ENCODE measurements around the gene INSYN1. TPM values are rescaled to one million over a fixed set of nuclear protein-coding genes. Genes with fewer than 3 reads are reported as not detected.

The INSYN1 gene
- total RNA-seq, 4 donors from 2014 or later = 2.7 to 11.6 (median 7.7) TPM

DNA sequence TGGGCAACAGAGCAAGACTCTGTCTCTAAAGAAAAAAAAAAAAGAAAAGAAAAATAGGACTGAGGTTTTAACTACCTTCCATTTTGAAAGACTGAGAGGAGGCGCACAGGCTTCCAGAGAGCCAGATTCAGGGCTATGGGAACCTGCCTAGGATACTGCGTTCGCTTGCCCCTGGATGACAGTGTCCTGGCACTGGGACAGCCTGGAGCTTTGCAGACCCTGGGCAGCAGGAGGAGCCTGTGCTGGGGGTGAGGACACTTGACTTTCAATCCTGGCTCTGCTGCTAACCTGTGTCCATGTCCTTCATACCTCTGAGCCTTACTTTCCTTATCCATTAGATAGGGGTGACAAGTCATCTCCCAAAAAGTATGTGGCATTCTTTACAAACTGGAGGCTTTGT lies 37.7 kb downstream of the INSYN1 start:
- no peak overlapping the region for H3K4me3 ChIP-seq
- ATAC-seq (no peak), DNase-seq (no peak)
- H3K9me3 ChIP-seq = no peaks in the 10 kb centered on the region
- peaks cover 0 to 30% of the 10 kb centered on the region in 2 donors for H3K36me3 ChIP-seq
- H3K27me3 ChIP-seq = no peaks in the 10 kb centered on the region
- peaks cover 0 to 8% of the 10 kb centered on the region in 2 donors for H3K4me1 ChIP-seq
- no peak overlapping the region for H3K27ac ChIP-seq
- in situ Hi-C loops (cut with MboI; ENCODE audit: low sequenced_read_pairs in 4 of 4) (no loop called here), intact Hi-C loops (cut with DNase I; ENCODE audit: low total_unique reads) (no loop called here)
- TF ChIP-seq POLR2A (IDR thresholded peaks at IDR 0.05) = no peak
- TF ChIP-seq, protein P1, sequence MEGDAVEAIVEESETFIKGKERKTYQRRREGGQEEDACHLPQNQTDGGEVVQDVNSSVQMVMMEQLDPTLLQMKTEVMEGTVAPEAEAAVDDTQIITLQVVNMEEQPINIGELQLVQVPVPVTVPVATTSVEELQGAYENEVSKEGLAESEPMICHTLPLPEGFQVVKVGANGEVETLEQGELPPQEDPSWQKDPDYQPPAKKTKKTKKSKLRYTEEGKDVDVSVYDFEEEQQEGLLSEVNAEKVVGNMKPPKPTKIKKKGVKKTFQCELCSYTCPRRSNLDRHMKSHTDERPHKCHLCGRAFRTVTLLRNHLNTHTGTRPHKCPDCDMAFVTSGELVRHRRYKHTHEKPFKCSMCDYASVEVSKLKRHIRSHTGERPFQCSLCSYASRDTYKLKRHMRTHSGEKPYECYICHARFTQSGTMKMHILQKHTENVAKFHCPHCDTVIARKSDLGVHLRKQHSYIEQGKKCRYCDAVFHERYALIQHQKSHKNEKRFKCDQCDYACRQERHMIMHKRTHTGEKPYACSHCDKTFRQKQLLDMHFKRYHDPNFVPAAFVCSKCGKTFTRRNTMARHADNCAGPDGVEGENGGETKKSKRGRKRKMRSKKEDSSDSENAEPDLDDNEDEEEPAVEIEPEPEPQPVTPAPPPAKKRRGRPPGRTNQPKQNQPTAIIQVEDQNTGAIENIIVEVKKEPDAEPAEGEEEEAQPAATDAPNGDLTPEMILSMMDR (IDR thresholded peaks at IDR 0.05 in 4 of 5, conservative IDR thresholded peaks at IDR 0.05 in 1 of 5) = no peak

DNA sequence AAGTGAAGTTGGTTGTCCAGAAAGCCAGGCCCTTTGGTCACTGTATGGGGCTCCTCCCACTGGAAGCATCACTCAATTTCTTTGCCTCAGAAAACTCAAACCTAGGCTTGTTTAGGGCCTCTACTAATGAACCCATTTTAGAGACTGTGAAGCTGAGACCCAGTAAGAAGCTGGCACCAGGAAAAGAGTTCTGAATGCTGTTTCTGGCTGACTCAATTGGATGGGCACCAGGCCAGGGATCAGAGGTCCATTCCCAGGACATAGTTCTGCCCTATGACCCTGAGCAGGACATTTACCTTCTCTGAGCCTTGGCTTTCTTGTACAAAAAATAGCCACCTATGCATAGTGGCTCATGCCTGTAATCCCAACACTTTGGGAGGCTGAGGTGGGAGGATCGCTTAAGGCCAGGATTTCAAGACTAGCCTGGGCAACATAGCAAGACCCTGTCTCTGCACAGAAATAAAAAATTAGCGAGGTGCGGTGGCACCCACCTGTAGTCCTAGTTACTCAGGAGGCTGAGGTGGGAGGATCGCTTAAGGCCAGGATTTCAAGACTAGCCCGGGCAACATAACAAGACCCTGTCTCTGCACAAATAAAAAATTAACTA lies 38.4 kb downstream of the INSYN1 start:
- Histone ChIP-seq H3K9me3 (no peaks in the 10 kb centered on the region), H3K4me1 (peaks cover 0 to 8% of the 10 kb centered on the region in 2 donors), H3K27ac (no peak overlapping the region), H3K27me3 (no peaks in the 10 kb centered on the region), H3K4me3 (no peak overlapping the region), H3K36me3 (peaks cover 0 to 31% of the 10 kb centered on the region in 2 donors)
- no peak for DNase-seq
- in situ Hi-C loops (cut with MboI; ENCODE audit: low sequenced_read_pairs in 4 of 4) (no loop called here), intact Hi-C loops (cut with DNase I; ENCODE audit: low total_unique reads) (no loop called here)
- ATAC-seq = no peak
- no peak for TF ChIP-seq POLR2A (IDR thresholded peaks at IDR 0.05)
- TF ChIP-seq, protein P1 (IDR thresholded peaks at IDR 0.05 in 4 of 5, conservative IDR thresholded peaks at IDR 0.05 in 1 of 5) = no peak

DNA sequence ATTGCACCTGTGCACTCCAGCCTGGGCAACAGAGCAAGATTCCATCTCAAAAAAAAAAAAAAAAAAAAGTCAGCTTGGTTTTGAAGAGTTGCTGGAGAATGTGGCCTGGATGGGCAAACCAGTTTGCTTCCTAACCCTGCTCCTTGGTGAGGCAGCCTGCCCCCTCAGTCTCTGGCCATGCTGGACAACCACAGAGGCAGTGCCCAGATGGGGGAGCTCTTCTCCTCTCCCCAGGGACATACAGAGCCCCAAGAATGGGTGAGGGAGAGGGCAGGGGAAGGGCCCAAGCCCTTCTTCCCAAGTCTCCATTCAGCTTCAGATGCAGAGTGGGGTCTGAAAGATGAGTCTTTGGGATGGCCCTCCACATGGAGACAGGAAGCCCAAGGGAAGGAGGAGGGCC lies 41.0 kb downstream of the INSYN1 start:
- ATAC-seq (no peak), DNase-seq (no peak)
- H3K36me3 ChIP-seq = peaks cover 0 to 40% of the 10 kb centered on the region in 2 donors
- in situ Hi-C loops (cut with MboI; ENCODE audit: low sequenced_read_pairs in 4 of 4) = no loop called here
- H3K27me3 ChIP-seq = no peaks in the 10 kb centered on the region
- H3K4me1 ChIP-seq = peaks cover 0 to 8% of the 10 kb centered on the region in 2 donors
- no peaks in the 10 kb centered on the region for H3K9me3 ChIP-seq
- H3K4me3 ChIP-seq = no peak overlapping the region
- intact Hi-C loops (cut with DNase I; ENCODE audit: low total_unique reads) = no loop called here
- no peak for TF ChIP-seq POLR2A (IDR thresholded peaks at IDR 0.05)
- no peak overlapping the region for H3K27ac ChIP-seq

DNA sequence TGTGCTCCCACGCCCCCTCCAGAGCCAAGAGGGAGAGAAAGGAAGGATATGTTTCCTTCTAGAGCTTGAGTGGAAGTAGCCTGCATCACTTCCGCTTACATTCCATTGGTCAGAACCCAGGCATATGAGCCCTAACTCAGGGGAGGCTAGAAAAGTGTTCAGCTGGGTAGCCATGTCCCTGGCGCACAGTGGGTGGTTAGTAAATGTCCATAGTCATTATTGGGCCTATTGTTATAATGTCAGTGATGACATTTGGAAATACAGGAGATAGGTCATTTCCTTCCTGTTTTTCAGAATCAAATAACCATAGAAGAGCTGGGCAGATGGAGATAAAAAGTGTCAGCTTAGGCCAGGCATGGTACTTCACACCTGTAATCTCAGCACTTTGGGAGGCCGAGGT lies 41.6 kb downstream of the INSYN1 start:
- in situ Hi-C loops (cut with MboI; ENCODE audit: low sequenced_read_pairs in 4 of 4) (no loop called here), intact Hi-C loops (cut with DNase I; ENCODE audit: low total_unique reads) (no loop called here)
- DNase-seq (no peak), ATAC-seq (no peak)
- H3K27me3 ChIP-seq = no peaks in the 10 kb centered on the region
- H3K4me3 ChIP-seq = no peak overlapping the region
- TF ChIP-seq, protein P1 (IDR thresholded peaks at IDR 0.05 in 4 of 5, conservative IDR thresholded peaks at IDR 0.05 in 1 of 5) = no peak
- H3K4me1 ChIP-seq = peaks cover 0 to 7% of the 10 kb centered on the region in 2 donors
- H3K27ac ChIP-seq = no peak overlapping the region
- H3K9me3 ChIP-seq = no peaks in the 10 kb centered on the region
- H3K36me3 ChIP-seq = peaks cover 0 to 43% of the 10 kb centered on the region in 2 donors

DNA sequence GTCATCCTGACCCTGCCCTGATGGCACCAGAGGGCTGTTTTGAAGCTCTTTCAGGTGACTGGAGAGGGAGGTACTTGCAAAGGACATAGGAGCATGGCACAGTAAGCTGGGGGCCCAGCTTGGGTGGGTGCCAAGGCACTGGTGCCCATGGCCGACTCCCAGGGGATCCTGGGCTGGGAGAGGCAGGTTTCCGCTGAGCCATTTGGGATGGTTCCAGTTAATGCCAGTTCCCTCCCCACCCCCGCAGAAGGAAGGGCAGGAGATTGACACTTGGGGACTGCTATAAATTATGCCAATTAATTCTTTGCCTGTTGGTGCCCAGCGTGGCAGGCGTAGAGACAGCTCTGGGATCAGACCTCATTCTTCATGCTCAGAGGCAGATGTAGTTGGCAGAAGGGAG lies 42.8 kb downstream of the INSYN1 start:
- no peak for DNase-seq
- no peak for TF ChIP-seq POLR2A (IDR thresholded peaks at IDR 0.05)
- TF ChIP-seq, protein P1 (IDR thresholded peaks at IDR 0.05 in 4 of 5, conservative IDR thresholded peaks at IDR 0.05 in 1 of 5) = no peak
- Histone ChIP-seq H3K4me3 (no peak overlapping the region), H3K36me3 (peaks cover 0 to 45% of the 10 kb centered on the region in 2 donors), H3K27ac (no peak overlapping the region), H3K4me1 (no peaks in the 10 kb centered on the region), H3K9me3 (no peaks in the 10 kb centered on the region), H3K27me3 (no peaks in the 10 kb centered on the region)
- in situ Hi-C loops (cut with MboI; ENCODE audit: low sequenced_read_pairs in 4 of 4) = no loop called here
- intact Hi-C loops (cut with DNase I; ENCODE audit: low total_unique reads) = no loop called here
- ATAC-seq = no peak
